Neural progenitor cell (in vitro differentiated cells): ENCODE data around the gene SLC22A23. TPM values are rescaled to one million over a fixed set of nuclear protein-coding genes. Genes with fewer than 3 reads are reported as not detected.

Experiments
- DNase-seq: peaks from one replicate; pipeline ENCODE4 v3.0.0-alpha.2; 2016; ENCODE audit warnings: low spot score
- H2AFZ ChIP-seq: fragments of 200-600 bp; sonication (generic); replicated peaks from 2 replicates; pipeline ENCODE4 v1.6.1; 2016; ENCODE audit warnings: antibody characterized with exemption
- H3F3A ChIP-seq: fragments of 200-600 bp; sonication (generic); 2 replicates; pipeline ENCODE4 v1.6.1; 2016; ENCODE audit warnings: antibody characterized with exemption, low read depth
- H3K27ac ChIP-seq: fragments of 200-600 bp; sonication (generic); 2 replicates; pipeline ENCODE4 v1.5.1; 2016; ENCODE audit warnings: mild to moderate bottlenecking
- H3K27me3 ChIP-seq: fragments of 200-600 bp; sonication (generic); 2 replicates; pipeline ENCODE4 v1.6.1; 2016; ENCODE audit warnings: mild to moderate bottlenecking, moderate library complexity
- H3K36me3 ChIP-seq: fragments of 200-600 bp; sonication (generic); 2 replicates; pipeline ENCODE4 v1.5.1; 2016
- H3K4me1 ChIP-seq: fragments of 200-600 bp; sonication (generic); 2 replicates; pipeline ENCODE4 v1.6.1; 2016; ENCODE audit warnings: mixed run types
- H3K4me2 ChIP-seq: fragments of 200-600 bp; sonication (generic); 2 replicates; pipeline ENCODE4 v1.6.1; 2016
- H3K4me3 ChIP-seq: fragments of 200-600 bp; sonication (generic); 2 replicates; pipeline ENCODE4 v1.5.1; 2016
- H3K79me2 ChIP-seq: fragments of 200-600 bp; sonication (generic); 2 replicates; pipeline ENCODE4 v1.6.1; 2016; ENCODE audit warnings: low read depth
- H3K9ac ChIP-seq: fragments of 200-600 bp; sonication (generic); 2 replicates; pipeline ENCODE4 v1.6.1; 2016
- H3K9me3 ChIP-seq: fragments of 200-600 bp; sonication (generic); 2 replicates; pipeline ENCODE4 v1.5.1; 2016; ENCODE audit warnings: low read depth
- H4K20me1 ChIP-seq: fragments of 200-600 bp; sonication (generic); 2 replicates; pipeline ENCODE4 v1.6.1; 2016; ENCODE audit warnings: low read depth
- H3K27ac Mint-ChIP-seq: 3 replicates; pipeline ENCODE4 v1.8.0; 2021; ENCODE audit warnings: mixed read lengths
- H3K27me3 Mint-ChIP-seq: 2 replicates; pipeline ENCODE4 v1.8.0; 2022; ENCODE audit warnings: low read depth, mild to moderate bottlenecking, inconsistent platforms, moderate library complexity, mixed read lengths; ENCODE audit not compliant: insufficient read depth
- H3K36me3 Mint-ChIP-seq: 3 replicates; pipeline ENCODE4 v1.8.0; 2021; ENCODE audit warnings: mixed read lengths
- H3K4me1 Mint-ChIP-seq: 3 replicates; pipeline ENCODE4 v1.8.0; 2021; ENCODE audit warnings: mixed read lengths
- H3K4me3 Mint-ChIP-seq: 3 replicates; pipeline ENCODE4 v1.8.0; 2021; ENCODE audit warnings: mild to moderate bottlenecking, moderate library complexity, mixed read lengths
- H3K9me3 Mint-ChIP-seq: 3 replicates; pipeline ENCODE4 v1.8.0; 2020; ENCODE audit warnings: mixed read lengths
- EZH2 ChIP-seq: fragments of 200-600 bp; sonication (generic); IDR thresholded peaks from 2 replicates; pipeline ENCODE4 v1.6.1; 2017; ENCODE audit warnings: antibody characterized with exemption, mild to moderate bottlenecking, moderate library complexity
- EZH2phosphoT487 ChIP-seq: fragments of 200-600 bp; sonication (generic); IDR thresholded peaks from 2 replicates; pipeline ENCODE4 v1.6.1; 2017; ENCODE audit warnings: antibody characterized with exemption
- total RNA-seq: library from RNA; depleted of rRNA; stranded (reverse); fragments of >200 nt; gene quantifications from 2 replicates; pipeline ENCODE4 v1.2.3, GENCODE V29; 2015; ENCODE audit warnings: low replicate concordance
- TF ChIP-seq, protein P1 (sequence below): fragments of 200-600 bp; sonication (generic); IDR thresholded peaks from 2 replicates; pipeline ENCODE4 v1.5.1; 2017; ENCODE audit warnings: antibody characterized with exemption, mild to moderate bottlenecking

SLC22A23 gene
- total RNA-seq, 1 donor from 2014 or later = 0.99 TPM

DNA sequence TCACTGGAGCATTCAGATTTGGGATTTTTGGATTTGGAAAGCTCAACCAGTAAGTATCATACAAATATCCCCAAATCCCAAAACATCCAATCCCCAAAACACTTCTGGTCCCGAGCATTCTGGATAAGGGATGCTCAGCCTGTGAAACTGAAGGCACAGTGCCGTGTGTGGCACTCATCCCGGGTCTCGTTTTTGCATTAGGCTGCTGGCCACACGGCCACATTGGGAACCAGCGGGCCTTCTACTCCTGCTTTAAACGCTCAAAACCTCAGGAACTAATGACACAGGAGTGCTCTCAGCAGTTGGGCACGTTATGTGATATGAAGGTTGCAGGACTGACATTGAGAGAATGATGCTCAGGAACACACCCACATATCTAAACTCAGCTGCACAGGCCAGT lies 162.5 kb downstream of the SLC22A23 start:
- no peak overlapping the region for H3K4me3 Mint-ChIP-seq
- H3K27ac Mint-ChIP-seq = no peak overlapping the region
- TF ChIP-seq, protein P1, sequence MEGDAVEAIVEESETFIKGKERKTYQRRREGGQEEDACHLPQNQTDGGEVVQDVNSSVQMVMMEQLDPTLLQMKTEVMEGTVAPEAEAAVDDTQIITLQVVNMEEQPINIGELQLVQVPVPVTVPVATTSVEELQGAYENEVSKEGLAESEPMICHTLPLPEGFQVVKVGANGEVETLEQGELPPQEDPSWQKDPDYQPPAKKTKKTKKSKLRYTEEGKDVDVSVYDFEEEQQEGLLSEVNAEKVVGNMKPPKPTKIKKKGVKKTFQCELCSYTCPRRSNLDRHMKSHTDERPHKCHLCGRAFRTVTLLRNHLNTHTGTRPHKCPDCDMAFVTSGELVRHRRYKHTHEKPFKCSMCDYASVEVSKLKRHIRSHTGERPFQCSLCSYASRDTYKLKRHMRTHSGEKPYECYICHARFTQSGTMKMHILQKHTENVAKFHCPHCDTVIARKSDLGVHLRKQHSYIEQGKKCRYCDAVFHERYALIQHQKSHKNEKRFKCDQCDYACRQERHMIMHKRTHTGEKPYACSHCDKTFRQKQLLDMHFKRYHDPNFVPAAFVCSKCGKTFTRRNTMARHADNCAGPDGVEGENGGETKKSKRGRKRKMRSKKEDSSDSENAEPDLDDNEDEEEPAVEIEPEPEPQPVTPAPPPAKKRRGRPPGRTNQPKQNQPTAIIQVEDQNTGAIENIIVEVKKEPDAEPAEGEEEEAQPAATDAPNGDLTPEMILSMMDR = no peak
- TF ChIP-seq EZH2 = no peak
- TF ChIP-seq EZH2phosphoT487 = no peak
- no peak overlapping the region for H3K4me2 ChIP-seq
- H3K9ac ChIP-seq = no peak overlapping the region
- no peak overlapping the region for H2AFZ ChIP-seq
- H3K4me1 Mint-ChIP-seq = peaks cover 37% of the 10 kb centered on the region
- H3F3A ChIP-seq = peaks cover 6% of the 10 kb centered on the region
- H3K79me2 ChIP-seq = no peaks in the 10 kb centered on the region
- H3K36me3 Mint-ChIP-seq = peaks cover 50% of the 10 kb centered on the region
- H3K27ac ChIP-seq = no peak overlapping the region
- H4K20me1 ChIP-seq = no peaks in the 10 kb centered on the region
- H3K27me3 ChIP-seq = no peaks in the 10 kb centered on the region
- H3K36me3 ChIP-seq = no peaks in the 10 kb centered on the region
- H3K9me3 Mint-ChIP-seq = no peaks in the 10 kb centered on the region
- DNase-seq = no peak
- peaks cover 4% of the 10 kb centered on the region for H3K27me3 Mint-ChIP-seq
- H3K4me1 ChIP-seq = peaks cover 16% of the 10 kb centered on the region
- no peak overlapping the region for H3K4me3 ChIP-seq
- H3K9me3 ChIP-seq = no peaks in the 10 kb centered on the region

DNA sequence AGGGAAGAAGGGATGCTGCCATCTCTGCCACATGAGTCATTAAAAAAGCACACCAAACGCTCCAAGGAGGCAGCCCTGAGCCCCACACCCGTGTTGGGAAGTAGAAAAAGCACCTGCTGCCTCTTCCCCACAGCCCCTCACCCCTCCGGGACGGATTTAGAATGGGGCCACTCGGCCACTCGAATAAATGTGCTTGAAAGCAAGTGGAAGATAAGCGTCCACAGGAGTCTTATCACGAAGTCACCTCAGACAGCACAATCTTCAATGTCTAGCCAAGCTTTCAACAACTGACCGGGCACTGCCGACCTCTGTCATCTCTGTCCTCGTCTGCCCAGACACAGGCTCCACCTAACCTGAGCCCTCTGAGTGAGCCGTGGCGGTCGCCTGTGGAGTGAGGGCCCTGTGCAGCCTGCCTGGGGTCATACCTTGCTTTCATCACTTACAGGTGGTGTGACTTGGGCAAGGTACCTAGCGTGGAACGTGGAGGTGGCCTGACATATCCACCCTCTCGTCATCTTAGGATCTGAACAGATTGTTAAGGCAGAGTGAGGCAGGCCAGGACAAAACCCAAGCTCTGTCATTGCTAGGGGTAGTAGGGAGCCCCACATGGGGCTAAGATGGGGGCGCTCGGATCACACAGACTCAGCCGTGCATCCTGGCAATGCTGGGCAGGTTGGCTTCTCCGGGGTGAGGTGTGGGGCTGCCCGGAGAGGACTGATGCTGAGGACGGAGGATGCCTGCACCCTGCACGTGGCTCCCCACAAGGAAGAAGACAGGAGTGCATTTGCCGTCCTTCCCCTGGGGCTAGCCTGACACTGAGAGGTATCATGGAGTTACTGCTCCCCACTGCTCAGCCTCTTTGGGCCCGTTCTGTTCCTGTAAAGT lies 163.3 kb downstream of the SLC22A23 start:
- Histone ChIP-seq H3K4me1 (peaks cover 16% of the 10 kb centered on the region), H3F3A (peaks cover 6% of the 10 kb centered on the region), H3K36me3 (no peaks in the 10 kb centered on the region), H3K4me3 (no peak overlapping the region), H3K9me3 (no peaks in the 10 kb centered on the region), H3K4me2 (no peak overlapping the region), H2AFZ (no peak overlapping the region), H3K79me2 (no peaks in the 10 kb centered on the region), H3K27ac (no peak overlapping the region), H3K27me3 (no peaks in the 10 kb centered on the region), H4K20me1 (no peaks in the 10 kb centered on the region), H3K9ac (no peak overlapping the region)
- Mint-ChIP-seq H3K36me3 (peaks cover 55% of the 10 kb centered on the region), H3K4me1 (peaks cover 40% of the 10 kb centered on the region), H3K27ac (peak overlapping the region; percentile 42), H3K27me3 (peaks cover 4% of the 10 kb centered on the region), H3K4me3 (no peak overlapping the region), H3K9me3 (no peaks in the 10 kb centered on the region)
- no peak for TF ChIP-seq EZH2phosphoT487
- TF ChIP-seq, protein P1 = no peak
- no peak for TF ChIP-seq EZH2
- no peak for DNase-seq

DNA sequence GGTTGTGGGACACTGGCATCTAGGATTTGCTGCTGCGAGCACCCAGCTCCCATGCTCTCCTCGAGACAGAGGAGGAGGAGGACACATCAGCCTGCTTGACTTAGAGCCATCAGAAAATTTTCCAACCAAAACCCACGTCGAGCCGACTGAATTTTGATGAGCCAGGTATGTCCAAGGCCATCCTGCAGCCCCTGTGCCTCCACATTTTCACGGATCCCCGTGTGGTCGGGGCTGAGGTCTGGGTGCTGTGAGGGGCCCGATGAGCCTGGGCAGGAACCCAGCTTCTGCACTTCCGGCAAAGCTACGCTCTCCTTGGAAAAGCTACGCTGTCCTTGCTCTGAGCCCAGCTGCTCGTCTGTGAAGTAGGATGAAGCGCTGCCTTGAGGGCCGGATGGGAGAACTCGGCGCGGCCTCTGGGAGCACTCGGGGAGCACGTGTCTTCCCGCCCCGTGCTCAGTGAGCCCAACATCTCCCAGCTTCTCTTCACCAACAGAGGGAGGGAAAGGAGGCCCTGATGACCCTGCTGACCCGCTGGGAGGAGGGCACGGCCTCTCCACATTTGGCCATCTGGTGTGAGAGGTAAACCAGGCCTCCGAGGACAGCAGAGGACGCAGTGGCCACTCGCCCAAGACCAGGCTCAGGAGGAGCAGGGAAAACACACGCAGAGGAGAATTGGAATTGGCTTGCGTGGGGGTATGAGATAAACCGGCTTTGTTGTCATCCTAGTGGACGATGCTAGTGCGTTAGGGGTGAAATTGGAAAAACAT lies 164.2 kb downstream of the SLC22A23 start:
- H3K4me1 Mint-ChIP-seq = peaks cover 41% of the 10 kb centered on the region
- TF ChIP-seq EZH2phosphoT487 = no peak
- TF ChIP-seq, protein P1 = no peak
- no peak for TF ChIP-seq EZH2
- DNase-seq = no peak
- Histone ChIP-seq H3K36me3 (no peaks in the 10 kb centered on the region), H3K4me2 (no peak overlapping the region), H3K27me3 (no peaks in the 10 kb centered on the region), H3K27ac (no peak overlapping the region), H3K9me3 (no peaks in the 10 kb centered on the region), H3F3A (peaks cover 6% of the 10 kb centered on the region), H4K20me1 (no peaks in the 10 kb centered on the region), H3K4me1 (peaks cover 16% of the 10 kb centered on the region), H3K79me2 (no peaks in the 10 kb centered on the region), H3K4me3 (no peak overlapping the region), H3K9ac (no peak overlapping the region), H2AFZ (no peak overlapping the region)
- H3K4me3 Mint-ChIP-seq = no peak overlapping the region
- peaks cover 2% of the 10 kb centered on the region for H3K27me3 Mint-ChIP-seq
- H3K27ac Mint-ChIP-seq = no peak overlapping the region
- peaks cover 57% of the 10 kb centered on the region for H3K36me3 Mint-ChIP-seq
- H3K9me3 Mint-ChIP-seq = no peaks in the 10 kb centered on the region
